ENCODE results near the gene SP3. TPM values are rescaled to one million over a fixed set of nuclear protein-coding genes. Genes with fewer than 3 reads are reported as not detected.

Gene SP3
- polyA plus RNA-seq, 2 of the 4 experiments (the other 2 are of a cell fraction), result 40.1 to 83.1 TPM

- ChIA-PET POLR2A (no interaction called here), CTCF (interaction anchor here (0.9 kb wide), 1 partner anchor 357 kb away, joined by 3 read pairs; no protein-coding TSS in a partner anchor)
- ATAC-seq (no peak), DNase-seq (ENCODE audit: low read depth in 1 of 2, low spot score in 1 of 2) (no peak), FAIRE-seq (no peak)
- H3K4me1 ChIP-seq, result no peaks in the 10 kb centered on the region
- no peak overlapping the region for H3K4me2 ChIP-seq
- WGBS (ENCODE audit: missing lambda C conversion rate), result 66% methylated on average over 4 of the region's 4 CpGs
- no peak overlapping the region for H3K4me3 ChIP-seq
- TF ChIP-seq HDAC2 (IDR thresholded peaks at IDR 0.05), result no peak
- TF ChIP-seq MAZ (IDR thresholded peaks at IDR 0.05; ENCODE audit: borderline replicate concordance, low read depth, low read length), result no peak
- TF ChIP-seq FOSL2 (IDR thresholded peaks at IDR 0.05), result no peak
- TF ChIP-seq FOSL2 (CRISPR knock-in tag; IDR thresholded peaks at IDR 0.05), result no peak
- TF ChIP-seq USF2 (IDR thresholded peaks at IDR 0.05), result no peak
- no peak for TF ChIP-seq JUNB (IDR thresholded peaks at IDR 0.05)
- TF ChIP-seq CHD2 (IDR thresholded peaks at IDR 0.05; ENCODE audit: low read length, partially characterized antibody), result no peak
- TF ChIP-seq RAD21 (conservative IDR thresholded peaks at IDR 0.05 in 1 of 2, IDR thresholded peaks at IDR 0.05 in 1 of 2), result no peak
- TF ChIP-seq FOSB (CRISPR knock-in tag; IDR thresholded peaks at IDR 0.05), result no peak
- no peak for TF ChIP-seq KDM5A (IDR thresholded peaks at IDR 0.05)
- no peak for TF ChIP-seq RFX5 (IDR thresholded peaks at IDR 0.05)
- no peak for TF ChIP-seq ESRRA (IDR thresholded peaks at IDR 0.05; ENCODE audit: borderline replicate concordance, low read length)
- TF ChIP-seq BHLHE40 (IDR thresholded peaks at IDR 0.05; ENCODE audit: low read depth, low read length), result no peak
- TF ChIP-seq RNF2 (IDR thresholded peaks at IDR 0.05; ENCODE audit: borderline replicate concordance, low read depth), result no peak
- no peak for TF ChIP-seq REST (IDR thresholded peaks at IDR 0.05)
- H3K9me3 ChIP-seq, result peaks cover 10% of the 10 kb centered on the region; the same call in 2 of the 3 replicates
- H3K27ac ChIP-seq, result no peak overlapping the region
Measured at GRCh38 chr2:173881461-173881860, 83.7 kb downstream of the SP3 start.

- Histone ChIP-seq H3K27ac (no peak overlapping the region), H3K4me1 (no peaks in the 10 kb centered on the region), H3K4me3 (no peak overlapping the region), H3K4me2 (no peak overlapping the region), H3K9me3 (peaks cover 7% of the 10 kb centered on the region; the same call in 2 of the 3 replicates)
- ATAC-seq (no peak), FAIRE-seq (no peak), DNase-seq (ENCODE audit: low read depth in 1 of 2, low spot score in 1 of 2) (no peak)
- POLR2A ChIA-PET, result no interaction called here
- CTCF ChIA-PET, result interaction anchor here (0.9 kb wide), 1 partner anchor 356 kb away, joined by 3 read pairs; no protein-coding TSS in a partner anchor
- WGBS (ENCODE audit: missing lambda C conversion rate), result 60% methylated on average over 6 of the region's 6 CpGs
- TF ChIP-seq HOXB5 (CRISPR knock-in tag; IDR thresholded peaks at IDR 0.05), result no peak
Measured at GRCh38 chr2:173880561-173880960, 84.6 kb downstream of the SP3 start.

GRCh38 chr2:173876833-173877413 is 88.2 kb downstream of the SP3 start:
- ChIA-PET CTCF (interaction anchor here (0.9 to 1.9 kb wide), 3 partner anchors 8 to 17 kb away, joined by 3 to 5 read pairs (median 4); no protein-coding TSS in a partner anchor), POLR2A (no interaction called here)
- Histone ChIP-seq H3K4me3 (no peak overlapping the region), H3K9me3 (no peaks in the 10 kb centered on the region), H3K4me1 (no peaks in the 10 kb centered on the region), H3K27ac (no peak overlapping the region), H3K4me2 (no peak overlapping the region)
- no peak for DNase-seq (ENCODE audit: low read depth in 1 of 2, low spot score in 1 of 2)
- no peak for FAIRE-seq
- TF ChIP-seq JUN (IDR thresholded peaks at IDR 0.05), result no peak
- WGBS (ENCODE audit: missing lambda C conversion rate), result 92% methylated on average over 9 of the region's 9 CpGs
- ATAC-seq, result no peak
